Measurements from ENCODE around the gene RYK. TPM values are rescaled to one million over a fixed set of nuclear protein-coding genes. Genes with fewer than 3 reads are reported as not detected.
A peak's percentile ranks its signal among the peaks of the same experiment; 100 is the strongest.

Gene RYK
- polyA plus RNA-seq, 1 experiment: 41.3 TPM

- ChIA-PET POLR2A (no interaction called here), CTCF (interaction anchor here (0.8 to 8.7 kb wide), 12 partner anchors 9 to 293 kb away, joined by 3 to 88 read pairs (median 5); no protein-coding TSS in a partner anchor)
- Histone ChIP-seq H3K27me3 (ENCODE audit: control insufficient read depth, insufficient read depth, low read length) (no peaks in the 10 kb centered on the region), H3K4me3 (ENCODE audit: low read depth, low read length) (no peak overlapping the region), H3K36me3 (ENCODE audit: control insufficient read depth, insufficient read depth, low read length) (peaks cover 4% of the 10 kb centered on the region)
- no peak for DNase-seq (ENCODE audit: low read depth)
- TF ChIP-seq CTCF (IDR thresholded peaks at IDR 0.05; ENCODE audit: insufficient read depth, low read depth, low read length): no peak
These were observed 52.2 kb downstream of the RYK start for GRCh38 chr3:134198414-134198813.

GRCh38 chr3:134197681-134198261 lies 52.9 kb downstream of the RYK start:
- DNase-seq (ENCODE audit: low read depth): peak; percentile 32
- CTCF ChIA-PET: interaction anchor here (0.8 to 8.7 kb wide), 11 partner anchors 10 to 294 kb away, joined by 3 to 88 read pairs (median 3); no protein-coding TSS in a partner anchor
- H3K27me3 ChIP-seq (ENCODE audit: control insufficient read depth, insufficient read depth, low read length): no peaks in the 10 kb centered on the region
- peak; percentile 78 for TF ChIP-seq CTCF (IDR thresholded peaks at IDR 0.05; ENCODE audit: insufficient read depth, low read depth, low read length)
- peaks cover 4% of the 10 kb centered on the region for H3K36me3 ChIP-seq (ENCODE audit: control insufficient read depth, insufficient read depth, low read length)
- no peak overlapping the region for H3K4me3 ChIP-seq (ENCODE audit: low read depth, low read length)
- POLR2A ChIA-PET: no interaction called here

GRCh38 chr3:134194247-134194646 lies 56.4 kb downstream of the RYK start:
- no peak for TF ChIP-seq CTCF (IDR thresholded peaks at IDR 0.05; ENCODE audit: insufficient read depth, low read depth, low read length)
- no peak overlapping the region for H3K4me3 ChIP-seq (ENCODE audit: low read depth, low read length)
- H3K36me3 ChIP-seq (ENCODE audit: control insufficient read depth, insufficient read depth, low read length): peaks cover 5% of the 10 kb centered on the region
- no peaks in the 10 kb centered on the region for H3K27me3 ChIP-seq (ENCODE audit: control insufficient read depth, insufficient read depth, low read length)
- POLR2A ChIA-PET: no interaction called here
- DNase-seq (ENCODE audit: low read depth): no peak
- CTCF ChIA-PET: interaction anchor here (0.8 to 1.2 kb wide), 3 partner anchors 10 to 378 kb away, joined by 3 read pairs; no protein-coding TSS in a partner anchor

- Histone ChIP-seq H3K4me3 (ENCODE audit: low read depth, low read length) (no peak overlapping the region), H3K36me3 (ENCODE audit: control insufficient read depth, insufficient read depth, low read length) (peaks cover 2% of the 10 kb centered on the region; the same call in 1 of the 2 replicates), H3K27me3 (ENCODE audit: control insufficient read depth, insufficient read depth, low read length) (no peaks in the 10 kb centered on the region)
- DNase-seq (ENCODE audit: low read depth): no peak
- POLR2A ChIA-PET: interaction anchor here (0.6 kb wide), 1 partner anchor 182 kb away, joined by 4 read pairs; no protein-coding TSS in a partner anchor
- TF ChIP-seq CTCF (IDR thresholded peaks at IDR 0.05; ENCODE audit: insufficient read depth, low read depth, low read length): no peak
- CTCF ChIA-PET: interaction anchor here (1.0 kb wide), 1 partner anchor 23 kb away, joined by 4 read pairs; no protein-coding TSS in a partner anchor
These were observed 60.4 kb downstream of the RYK start for GRCh38 chr3:134190250-134190649.

- peaks cover 2% of the 10 kb centered on the region; the same call in 1 of the 2 replicates for H3K36me3 ChIP-seq (ENCODE audit: control insufficient read depth, insufficient read depth, low read length)
- ChIA-PET POLR2A (interaction anchor here (0.6 kb wide), 1 partner anchor 182 kb away, joined by 4 read pairs; no protein-coding TSS in a partner anchor), CTCF (interaction anchor here (1.0 kb wide), 1 partner anchor 23 kb away, joined by 4 read pairs; no protein-coding TSS in a partner anchor)
- no peak overlapping the region for H3K4me3 ChIP-seq (ENCODE audit: low read depth, low read length)
- no peak for DNase-seq (ENCODE audit: low read depth)
- no peaks in the 10 kb centered on the region for H3K27me3 ChIP-seq (ENCODE audit: control insufficient read depth, insufficient read depth, low read length)
- TF ChIP-seq CTCF (IDR thresholded peaks at IDR 0.05; ENCODE audit: insufficient read depth, low read depth, low read length): no peak
These were observed 60.8 kb downstream of the RYK start for GRCh38 chr3:134189849-134190248.

Data from BJ (cell line).